Fibroblast of skin of back (primary cell): ENCODE data around the gene ASH1L.
"Not testable (repeated sequence)": the region's sequence is repeated elsewhere in the genome, so short reads cannot be mapped to it uniquely, and the experiment has no call there.

Experiments used
- DNase-seq: peaks from one replicate; pipeline ENCODE4 v3.0.0-alpha.2; 2013

The ASH1L gene

GRCh38 chr1:155488419-155488818, 74.2 kb downstream of the ASH1L start:
- not testable (repeated sequence) for DNase-seq

- DNase-seq, result no peak
Measured at GRCh38 chr1:155487541-155487940, 75.1 kb downstream of the ASH1L start.

- not testable (repeated sequence) for DNase-seq
Measured at GRCh38 chr1:155486952-155487351, 75.7 kb downstream of the ASH1L start.

GRCh38 chr1:155485945-155486344, 76.7 kb downstream of the ASH1L start:
- DNase-seq, result no peak

GRCh38 chr1:155485222-155485621, 77.4 kb downstream of the ASH1L start:
- no peak for DNase-seq

- no peak for DNase-seq
Measured at GRCh38 chr1:155481741-155482241, 80.8 kb downstream of the ASH1L start.

GRCh38 chr1:155479205-155479604, 83.4 kb downstream of the ASH1L start:
- DNase-seq, result peak; percentile 66

GRCh38 chr1:155478270-155478852, 84.2 kb downstream of the ASH1L start:
- no peak for DNase-seq

- DNase-seq, result no peak
Measured at GRCh38 chr1:155474146-155474545, 88.5 kb downstream of the ASH1L start.

- no peak for DNase-seq
Measured at GRCh38 chr1:155473151-155473821, 89.3 kb downstream of the ASH1L start.

- DNase-seq, result no peak
Measured at GRCh38 chr1:155472491-155473083, 90.0 kb downstream of the ASH1L start.

- DNase-seq, result no peak
Measured at GRCh38 chr1:155471891-155472290, 90.7 kb downstream of the ASH1L start.

GRCh38 chr1:155471026-155471425, 91.6 kb downstream of the ASH1L start:
- DNase-seq, result no peak

GRCh38 chr1:155466996-155467395, 95.6 kb downstream of the ASH1L start:
- DNase-seq, result peak; percentile 87

GRCh38 chr1:155466617-155466972, 96.0 kb downstream of the ASH1L start:
- DNase-seq, result no peak

- peak; percentile 96 for DNase-seq
Measured at GRCh38 chr1:155463865-155464650, 98.5 kb downstream of the ASH1L start.

GRCh38 chr1:155458111-155458510, 104.5 kb downstream of the ASH1L start:
- no peak for DNase-seq

- no peak for DNase-seq
Measured at GRCh38 chr1:155457266-155457665, 105.3 kb downstream of the ASH1L start.

- DNase-seq, result peak; percentile 39
Measured at GRCh38 chr1:155455588-155456195, 106.9 kb downstream of the ASH1L start.

GRCh38 chr1:155454096-155454495, 108.5 kb downstream of the ASH1L start:
- DNase-seq, result peak; percentile 11

GRCh38 chr1:155453141-155453540, 109.5 kb downstream of the ASH1L start:
- DNase-seq, result no peak

- DNase-seq, result no peak
Measured at GRCh38 chr1:155451199-155451598, 111.4 kb downstream of the ASH1L start.

- DNase-seq, result not testable (repeated sequence)
Measured at GRCh38 chr1:155442431-155442830, 120.2 kb downstream of the ASH1L start.
